Psoas muscle (tissue), 8 donors: ENCODE results near the gene CBL. TPM values are rescaled to one million over a fixed set of nuclear protein-coding genes. Genes with fewer than 3 reads are reported as not detected.
A peak's percentile ranks its signal among the peaks of the same experiment; 100 is the strongest.

Source experiments
- ATAC-seq, 4 donors: fragments of 200-7000 bp; cut with Tn5 transposase; one replicate each; pipeline ENCODE4 v1.9.1; 2020; ENCODE audit warnings: moderate library complexity in 3 of 4, mild to moderate bottlenecking in 2 of 4
- DNase-seq, 2 donors: peaks; one replicate each; pipeline ENCODE4 v3.0.0-alpha.2; 2020
- H3K27ac ChIP-seq: fragments of 200-600 bp; one replicate; pipeline ENCODE4 v1.8.0; 2022
- H3K27me3 ChIP-seq, 3 donors: fragments of 200-600 bp in 1 of 3; one replicate each; pipeline versions ENCODE4 v1.6.1 to v1.8.0; 2013 to 2022; ENCODE audit warnings: low read length in 2 of 3, mild to moderate bottlenecking in 2 of 3, moderate library complexity in 1 of 3; ENCODE audit not compliant: insufficient read depth in 3 of 3
- H3K36me3 ChIP-seq, 2 donors: fragments of 200-600 bp in 1 of 2; one replicate each; pipeline versions ENCODE4 v1.6.1 to v1.8.0; 2013 to 2022; ENCODE audit warnings: low read depth in 1 of 2, mild to moderate bottlenecking in 1 of 2, moderate library complexity in 1 of 2; ENCODE audit not compliant: insufficient read depth in 1 of 2
- H3K4me1 ChIP-seq: fragments of 200-600 bp; one replicate; pipeline ENCODE4 v1.8.0; 2022
- H3K4me3 ChIP-seq: fragments of 200-600 bp; one replicate; pipeline ENCODE4 v1.8.0; 2022; ENCODE audit warnings: mild to moderate bottlenecking
- H3K9me3 ChIP-seq: fragments of 200-600 bp; one replicate; pipeline ENCODE4 v1.8.0; 2022
- CTCF ChIP-seq: fragments of 200-600 bp; IDR thresholded peaks from one replicate; pipeline ENCODE4 v1.8.0; 2022; ENCODE audit warnings: antibody characterized with exemption
- WGBS, 3 donors: extraction: QIAGEN DNeasy Blood & Tissue Kit; methylation state at CpG; one replicate each; pipeline versions ENCODE4 v1.1.6 to v1.1.7; 2013; 5-methylcytosine and 5-hydroxymethylcytosine counted together
- intact Hi-C, 2 donors: fragments of 100-400 bp; cut with DNase I; formaldehyde crosslinking; loops; one replicate each; pipeline versions ENCODE4 v1.11.0 to v1.14.2; 2022
- polyA plus RNA-seq, 3 donors: library from polyadenylated mRNA; stranded (reverse); fragments of 200-250 nt; gene quantifications; one replicate each; pipeline ENCODE4 v1.2.3, GENCODE V29; 2013
- total RNA-seq, 4 donors: library from RNA; stranded (reverse); fragmentation: NEBNext Ultra II Directional in 2 of 4; extraction: Animal tissue kit (Norgen Biotek cat#: 25700) in 2 of 4; gene quantifications; one replicate each; pipeline versions ENCODE4 v1.2.1 to v1.2.4, GENCODE V29; 2021 to 2023
- donor health status: healthy with polysubstance abuse.
- donor health status: DM: no; HTN: no; CAD: no; lungs with moderate emphysema.
- donor health status: Bipolar disorder and iron deficiency.
- donor health status: healthy.
- donor health status: DM: yes; HTN: yes; CAD: no.
- donor health status: DM: no; HTN: no; CAD: no.
- donor health status: DM: no; HTN: no; CAD: no.
- donor health status: DM: yes; HTN: yes; CAD: no.

Gene CBL
- total and polyA plus RNA-seq, 7 donors: 0.94 to 7.6 (median 3.6) TPM

GRCh38 chr11:119175493-119176077 lies 30.6 kb upstream of the CBL start:
- WGBS, 3 donors: 73% methylated on average over 6 of the region's 6 CpGs

GRCh38 chr11:119178166-119178680 lies 27.9 kb upstream of the CBL start:
- H3K4me1 ChIP-seq: no peaks in the 10 kb centered on the region
- no peak for ATAC-seq
- TF ChIP-seq CTCF: no peak
- H3K27ac ChIP-seq: no peak overlapping the region
- DNase-seq: no peak
- no peaks in the 10 kb centered on the region for H3K9me3 ChIP-seq
- peaks cover 0 to 80% of the 10 kb centered on the region in 2 donors for H3K36me3 ChIP-seq
- 64 to 66% (median 66%) methylated on average over 4 of the region's 4 CpGs for WGBS, 3 donors
- H3K4me3 ChIP-seq: no peak overlapping the region
- intact Hi-C loops: no loop called here
- no peaks in the 10 kb centered on the region for H3K27me3 ChIP-seq

More at GRCh38 chr11:119175493-119176077, 30.6 kb upstream of the CBL start:
- ATAC-seq: no peak
- Histone ChIP-seq H3K9me3 (no peaks in the 10 kb centered on the region), H3K27ac (no peak overlapping the region), H3K36me3 (peaks cover 0 to 75% of the 10 kb centered on the region in 2 donors), H3K27me3 (no peaks in the 10 kb centered on the region), H3K4me1 (no peaks in the 10 kb centered on the region), H3K4me3 (no peak overlapping the region)
- no peak for DNase-seq
- TF ChIP-seq CTCF: no peak
- intact Hi-C loops: no loop called here

GRCh38 chr11:119179342-119179741 lies 26.8 kb upstream of the CBL start:
- H3K4me1 ChIP-seq: no peaks in the 10 kb centered on the region
- DNase-seq (no peak), ATAC-seq (no peak)
- H3K9me3 ChIP-seq: no peaks in the 10 kb centered on the region
- intact Hi-C loops: no loop called here
- H3K4me3 ChIP-seq: no peak overlapping the region
- WGBS, 3 donors: 92 to 98% (median 93%) methylated on average over 6 of the region's 6 CpGs
- H3K36me3 ChIP-seq: peaks cover 0 to 78% of the 10 kb centered on the region in 2 donors
- TF ChIP-seq CTCF: no peak
- H3K27ac ChIP-seq: no peak overlapping the region
- no peaks in the 10 kb centered on the region for H3K27me3 ChIP-seq

GRCh38 chr11:119179983-119180382 lies 26.2 kb upstream of the CBL start:
- ATAC-seq (peak in 2 of 4 donors; percentile 19 to 32), DNase-seq (no peak)
- Histone ChIP-seq H3K4me3 (no peak overlapping the region), H3K27ac (no peak overlapping the region), H3K4me1 (no peaks in the 10 kb centered on the region), H3K36me3 (peaks cover 0 to 71% of the 10 kb centered on the region in 2 donors), H3K9me3 (no peaks in the 10 kb centered on the region), H3K27me3 (no peaks in the 10 kb centered on the region)
- intact Hi-C loops: no loop called here
- WGBS, 3 donors: 90 to 91% (median 91%) methylated on average over 10 of the region's 10 CpGs
- TF ChIP-seq CTCF: no peak
